ENCODE results near the gene LLCFC1. TPM values are rescaled to one million over a fixed set of nuclear protein-coding genes. Genes with fewer than 3 reads are reported as not detected.
A peak's percentile ranks its signal among the peaks of the same experiment; 100 is the strongest.

LLCFC1 gene
- total and polyA plus RNA-seq, 12 donors = not detected

DNA sequence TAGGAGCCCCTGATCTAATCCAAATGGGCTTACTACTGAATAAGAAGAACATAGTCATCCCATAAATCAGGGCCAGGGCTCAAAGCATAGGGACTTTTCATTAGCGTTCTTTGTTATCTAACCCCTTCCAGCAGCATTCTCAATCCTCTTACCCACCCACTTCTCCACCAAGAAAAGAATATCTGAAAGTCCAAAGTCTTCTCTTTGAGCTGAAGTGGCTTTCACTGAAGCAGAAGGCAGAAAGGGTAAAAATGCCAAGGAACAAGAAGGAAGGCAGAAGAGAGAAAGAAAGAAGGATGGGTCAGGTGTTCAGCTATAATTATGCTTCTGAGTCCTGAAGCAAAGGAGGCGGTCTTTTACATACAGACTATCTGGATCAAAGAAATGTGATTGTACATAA lies 15.9 kb upstream of the LLCFC1 start:
- 47 to 70% methylated on average over 2 of the region's 2 CpGs for WGBS, 2 donors
- H3K27me3 ChIP-seq = peaks cover 0 to 16% (median 2%) of the 10 kb centered on the region in 7 donors
- no peak overlapping the region for H3K4me3 ChIP-seq
- no peak for TF ChIP-seq CTCF (IDR thresholded peaks at IDR 0.05)
- no peaks in the 10 kb centered on the region for H3K36me3 ChIP-seq
- H3K9me3 ChIP-seq = no peaks in the 10 kb centered on the region
- H3K4me1 ChIP-seq = peaks cover 0 to 18% (median 0%) of the 10 kb centered on the region in 9 donors
- H3K27ac ChIP-seq = no peak overlapping the region
- intact Hi-C loops (cut with DNase I) = no loop called here
- ATAC-seq (no peak), DNase-seq (no peak)

- intact Hi-C loops (cut with DNase I) = no loop called here
- 54 to 61% methylated on average over 12 of the region's 12 CpGs for whole genome bisulfite sequencing, 2 donors
- H3K4me3 ChIP-seq = no peak overlapping the region
- H3K27ac ChIP-seq = no peak overlapping the region
- peaks cover 0 to 8% (median 0%) of the 10 kb centered on the region in 7 donors for H3K27me3 ChIP-seq
- no peak for DNase-seq
- TF ChIP-seq CTCF (IDR thresholded peaks at IDR 0.05) = no peak
- H3K9me3 ChIP-seq = no peaks in the 10 kb centered on the region
- peaks cover 0 to 19% (median 0%) of the 10 kb centered on the region in 9 donors for H3K4me1 ChIP-seq
- ATAC-seq = no peak
- no peaks in the 10 kb centered on the region for H3K36me3 ChIP-seq
Observed at GRCh38 chr7:142925413-142925812, 13.9 kb upstream of the LLCFC1 start.

DNA sequence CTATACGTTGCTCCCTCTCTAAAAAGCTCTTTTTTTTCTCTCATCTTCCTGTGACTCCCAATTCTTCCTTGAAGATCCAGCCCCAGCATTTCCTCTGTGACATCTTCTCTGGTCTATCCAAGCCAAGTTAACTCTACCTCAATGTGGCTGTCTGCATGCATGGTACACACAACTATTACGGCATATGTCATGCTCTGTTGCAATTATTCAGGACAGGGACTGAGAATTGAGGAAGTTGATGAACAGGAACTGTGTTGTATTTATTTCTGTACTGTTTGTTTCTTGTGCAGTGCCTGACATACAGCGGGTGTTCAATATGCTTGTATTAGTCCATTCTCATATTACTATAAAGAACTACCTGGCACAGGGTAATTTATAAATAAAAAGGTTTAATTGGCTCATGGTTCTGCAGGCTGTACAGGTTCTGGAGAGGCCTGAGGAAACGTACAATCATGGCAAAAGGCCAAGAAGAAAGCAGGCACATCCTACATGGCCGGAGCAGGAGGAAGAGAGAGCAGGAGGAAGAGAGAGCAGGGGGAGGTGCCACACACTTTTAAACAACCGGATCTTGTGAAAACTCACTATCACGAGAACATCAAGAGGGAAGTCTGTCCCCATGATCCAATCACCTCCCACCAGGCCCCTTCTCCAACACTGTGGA lies 12.1 kb upstream of the LLCFC1 start:
- WGBS, 2 donors = 53 to 55% methylated on average over 7 of the region's 7 CpGs
- Histone ChIP-seq H3K4me1 (peaks cover 0 to 19% (median 0%) of the 10 kb centered on the region in 9 donors), H3K9me3 (no peaks in the 10 kb centered on the region), H3K27ac (peak overlapping the region in 1 of 10 donors; percentile 82), H3K36me3 (no peaks in the 10 kb centered on the region), H3K27me3 (peaks cover 0 to 8% (median 0%) of the 10 kb centered on the region in 7 donors), H3K4me3 (peak overlapping the region in 1 of 10 donors; percentile 16)
- peak in 4 of 8 donors; percentile 19 to 58 (median 49) for ATAC-seq
- no peak for DNase-seq
- TF ChIP-seq CTCF (IDR thresholded peaks at IDR 0.05) = no peak
- intact Hi-C loops (cut with DNase I) = no loop called here

DNA sequence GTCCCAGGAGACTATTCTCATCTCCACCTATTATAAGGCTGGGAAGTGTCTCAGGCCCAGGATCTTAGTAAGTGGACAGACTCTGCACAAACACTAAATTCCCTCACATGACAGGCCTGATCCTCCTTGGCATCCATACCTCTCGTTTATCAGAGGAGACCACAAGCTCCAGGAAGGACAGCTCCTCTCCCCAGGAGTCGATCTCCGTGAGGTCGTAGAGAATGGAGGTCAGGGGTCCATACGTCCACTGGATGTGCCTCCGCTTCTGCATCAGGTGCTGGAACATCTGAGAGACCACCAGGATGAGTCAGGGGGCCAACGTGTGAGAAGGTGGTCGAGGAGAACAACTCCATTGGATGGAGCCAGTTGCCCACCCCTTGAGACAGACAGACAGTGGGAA lies 11.3 kb upstream of the LLCFC1 start:
- peak overlapping the region in 1 of 10 donors; percentile 82 for H3K27ac ChIP-seq
- DNase-seq (no peak), ATAC-seq (no peak)
- no peaks in the 10 kb centered on the region for H3K9me3 ChIP-seq
- no peak for TF ChIP-seq CTCF (IDR thresholded peaks at IDR 0.05)
- peaks cover 0 to 8% (median 0%) of the 10 kb centered on the region in 7 donors for H3K27me3 ChIP-seq
- WGBS, 2 donors = 76 to 86% methylated on average over 8 of the region's 8 CpGs
- H3K4me1 ChIP-seq = peaks cover 0 to 19% (median 0%) of the 10 kb centered on the region in 9 donors
- no peaks in the 10 kb centered on the region for H3K36me3 ChIP-seq
- H3K4me3 ChIP-seq = peak overlapping the region in 1 of 10 donors; percentile 16
- intact Hi-C loops (cut with DNase I) = no loop called here
